Measurements from ENCODE around the gene NLK.

DNA sequence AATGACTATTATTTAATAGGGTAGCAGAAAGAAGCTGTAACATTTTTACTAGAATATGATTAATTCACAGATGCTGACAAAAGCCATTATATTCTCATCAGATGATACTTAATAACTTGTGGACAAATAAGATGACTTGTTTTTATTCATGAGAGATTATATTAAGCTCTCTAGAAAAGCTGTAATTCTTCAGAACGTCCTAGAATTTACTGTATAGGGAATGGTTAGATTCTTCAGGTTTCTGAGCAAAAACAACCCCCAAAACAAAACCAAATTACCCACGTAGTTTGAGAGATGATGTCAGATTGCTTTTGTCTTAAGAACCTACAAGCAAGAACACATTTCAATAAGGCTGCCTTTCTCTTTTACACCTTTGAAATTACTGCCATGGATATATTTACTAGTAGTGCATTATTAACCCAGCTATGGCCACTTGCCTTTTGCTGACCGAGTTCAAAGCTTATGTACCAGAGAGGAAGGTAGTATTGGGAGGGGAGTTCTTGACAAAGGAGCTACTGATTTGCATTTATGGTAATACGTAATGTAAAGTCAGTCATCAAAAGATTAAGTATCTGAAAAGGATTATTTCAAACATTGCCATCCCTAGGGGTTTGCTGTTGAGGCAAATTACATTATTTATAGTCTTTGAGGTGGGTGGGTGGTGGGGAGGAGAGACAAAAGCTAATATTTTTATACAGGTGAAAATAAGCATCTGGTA lies 51.7 kb downstream of the NLK start:
- TF ChIP-seq, protein P1, sequence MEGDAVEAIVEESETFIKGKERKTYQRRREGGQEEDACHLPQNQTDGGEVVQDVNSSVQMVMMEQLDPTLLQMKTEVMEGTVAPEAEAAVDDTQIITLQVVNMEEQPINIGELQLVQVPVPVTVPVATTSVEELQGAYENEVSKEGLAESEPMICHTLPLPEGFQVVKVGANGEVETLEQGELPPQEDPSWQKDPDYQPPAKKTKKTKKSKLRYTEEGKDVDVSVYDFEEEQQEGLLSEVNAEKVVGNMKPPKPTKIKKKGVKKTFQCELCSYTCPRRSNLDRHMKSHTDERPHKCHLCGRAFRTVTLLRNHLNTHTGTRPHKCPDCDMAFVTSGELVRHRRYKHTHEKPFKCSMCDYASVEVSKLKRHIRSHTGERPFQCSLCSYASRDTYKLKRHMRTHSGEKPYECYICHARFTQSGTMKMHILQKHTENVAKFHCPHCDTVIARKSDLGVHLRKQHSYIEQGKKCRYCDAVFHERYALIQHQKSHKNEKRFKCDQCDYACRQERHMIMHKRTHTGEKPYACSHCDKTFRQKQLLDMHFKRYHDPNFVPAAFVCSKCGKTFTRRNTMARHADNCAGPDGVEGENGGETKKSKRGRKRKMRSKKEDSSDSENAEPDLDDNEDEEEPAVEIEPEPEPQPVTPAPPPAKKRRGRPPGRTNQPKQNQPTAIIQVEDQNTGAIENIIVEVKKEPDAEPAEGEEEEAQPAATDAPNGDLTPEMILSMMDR (IDR thresholded peaks at IDR 0.05), result no peak
- TF ChIP-seq E2F5 (CRISPR knock-in tag; IDR thresholded peaks at IDR 0.05) (no peak), SMAD3 (CRISPR knock-in tag; IDR thresholded peaks at IDR 0.05; ENCODE audit: borderline replicate concordance) (no peak), MAX (CRISPR knock-in tag; IDR thresholded peaks at IDR 0.05) (no peak), KAT7 (CRISPR knock-in tag; IDR thresholded peaks at IDR 0.05; ENCODE audit: borderline replicate concordance) (no peak), ESRRA (CRISPR knock-in tag; IDR thresholded peaks at IDR 0.05; ENCODE audit: borderline replicate concordance) (no peak), ZNF232 (CRISPR knock-in tag; IDR thresholded peaks at IDR 0.05) (no peak), NFE2L1 (CRISPR knock-in tag; IDR thresholded peaks at IDR 0.05) (no peak), SOX15 (CRISPR knock-in tag; IDR thresholded peaks at IDR 0.05) (no peak), ZNF138 (CRISPR knock-in tag; conservative IDR thresholded peaks at IDR 0.05) (no peak)
